GM23338 (cell line): Measurements from ENCODE around the gene AOAH.

Experiments used
- CREB1 ChIP-seq: fragments of 250-450 bp; sonication (Bioruptor Pico); IDR thresholded peaks from 2 replicates; pipeline ENCODE4 v1.5.0; 2020; ENCODE audit warnings: low read depth, mild to moderate bottlenecking, moderate library complexity
- EZH2 ChIP-seq: fragments of 200-600 bp; sonication (generic); IDR thresholded peaks from one replicate; pipeline ENCODE4 v1.8.0; 2017; ENCODE audit warnings: antibody characterized with exemption, mild to moderate bottlenecking, low read depth; ENCODE audit not compliant: unreplicated experiment
- EZH2phosphoT487 ChIP-seq: fragments of 200-600 bp; sonication (generic); IDR thresholded peaks from one replicate; pipeline ENCODE4 v1.8.1; 2018; ENCODE audit warnings: antibody characterized with exemption; ENCODE audit not compliant: unreplicated experiment
- JUNB ChIP-seq: IDR thresholded peaks from one replicate; pipeline ENCODE4 v1.6.1; 2016; ENCODE audit warnings: antibody characterized with exemption; ENCODE audit not compliant: unreplicated experiment
- POLR2AphosphoS5 ChIP-seq: IDR thresholded peaks from 2 replicates; pipeline ENCODE4 v1.6.1; 2016; ENCODE audit warnings: antibody characterized with exemption, low read depth
- ZNF114 ChIP-seq: fragments of 250-450 bp; sonication (Bioruptor Pico); IDR thresholded peaks from 2 replicates; pipeline ENCODE4 v1.5.0; 2020; ENCODE audit warnings: mild to moderate bottlenecking, moderate library complexity
- ZNF331 ChIP-seq: fragments of 250-450 bp; sonication (Bioruptor Pico); IDR thresholded peaks from 2 replicates; pipeline ENCODE4 v1.5.0; 2020; ENCODE audit warnings: low read depth, mild to moderate bottlenecking, moderate library complexity
- TF ChIP-seq, protein P1 (sequence below), 2 experiments: fragments of 200-600 bp in 1 of 2; sonication (generic) in 1 of 2; conservative IDR thresholded peaks; 2 replicates each; pipeline versions ENCODE4 v1.5.1 to v1.6.1; 2016 to 2017; ENCODE audit warnings: antibody characterized with exemption in 2 of 2, low read depth in 2 of 2, mild to moderate bottlenecking in 2 of 2, moderate library complexity in 1 of 2
- TF ChIP-seq, protein P2 (sequence below): IDR thresholded peaks from one replicate; pipeline ENCODE4 v1.6.1; 2018; ENCODE audit warnings: antibody characterized with exemption; ENCODE audit not compliant: unreplicated experiment

DNA sequence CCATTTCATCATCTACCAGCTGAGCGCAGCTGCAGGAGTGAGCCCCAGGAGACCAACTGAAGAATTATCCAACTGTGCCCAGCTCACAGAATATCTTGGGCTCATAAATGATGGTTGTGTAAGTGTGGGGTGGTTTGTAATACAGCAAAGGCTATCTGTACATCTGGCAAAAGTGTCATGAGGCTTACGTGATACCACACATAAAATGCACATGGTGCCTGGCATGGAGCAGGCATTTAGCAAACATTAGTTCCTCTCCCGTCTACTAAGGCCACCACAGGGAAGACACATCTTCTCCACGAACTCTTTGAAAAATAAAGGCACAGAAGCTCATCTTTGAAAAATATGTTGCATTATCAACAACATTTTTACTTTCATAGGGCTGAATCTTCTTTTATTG, 32.3 kb downstream of the AOAH start:
- TF ChIP-seq, protein P1, sequence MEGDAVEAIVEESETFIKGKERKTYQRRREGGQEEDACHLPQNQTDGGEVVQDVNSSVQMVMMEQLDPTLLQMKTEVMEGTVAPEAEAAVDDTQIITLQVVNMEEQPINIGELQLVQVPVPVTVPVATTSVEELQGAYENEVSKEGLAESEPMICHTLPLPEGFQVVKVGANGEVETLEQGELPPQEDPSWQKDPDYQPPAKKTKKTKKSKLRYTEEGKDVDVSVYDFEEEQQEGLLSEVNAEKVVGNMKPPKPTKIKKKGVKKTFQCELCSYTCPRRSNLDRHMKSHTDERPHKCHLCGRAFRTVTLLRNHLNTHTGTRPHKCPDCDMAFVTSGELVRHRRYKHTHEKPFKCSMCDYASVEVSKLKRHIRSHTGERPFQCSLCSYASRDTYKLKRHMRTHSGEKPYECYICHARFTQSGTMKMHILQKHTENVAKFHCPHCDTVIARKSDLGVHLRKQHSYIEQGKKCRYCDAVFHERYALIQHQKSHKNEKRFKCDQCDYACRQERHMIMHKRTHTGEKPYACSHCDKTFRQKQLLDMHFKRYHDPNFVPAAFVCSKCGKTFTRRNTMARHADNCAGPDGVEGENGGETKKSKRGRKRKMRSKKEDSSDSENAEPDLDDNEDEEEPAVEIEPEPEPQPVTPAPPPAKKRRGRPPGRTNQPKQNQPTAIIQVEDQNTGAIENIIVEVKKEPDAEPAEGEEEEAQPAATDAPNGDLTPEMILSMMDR (conservative IDR thresholded peaks at IDR 0.05; ENCODE audit: low read depth in 2 of 2) = no peak
- no peak for TF ChIP-seq EZH2
- TF ChIP-seq CREB1 = no peak
- no peak for TF ChIP-seq EZH2phosphoT487
- no peak for TF ChIP-seq ZNF114
- TF ChIP-seq, protein P2, sequence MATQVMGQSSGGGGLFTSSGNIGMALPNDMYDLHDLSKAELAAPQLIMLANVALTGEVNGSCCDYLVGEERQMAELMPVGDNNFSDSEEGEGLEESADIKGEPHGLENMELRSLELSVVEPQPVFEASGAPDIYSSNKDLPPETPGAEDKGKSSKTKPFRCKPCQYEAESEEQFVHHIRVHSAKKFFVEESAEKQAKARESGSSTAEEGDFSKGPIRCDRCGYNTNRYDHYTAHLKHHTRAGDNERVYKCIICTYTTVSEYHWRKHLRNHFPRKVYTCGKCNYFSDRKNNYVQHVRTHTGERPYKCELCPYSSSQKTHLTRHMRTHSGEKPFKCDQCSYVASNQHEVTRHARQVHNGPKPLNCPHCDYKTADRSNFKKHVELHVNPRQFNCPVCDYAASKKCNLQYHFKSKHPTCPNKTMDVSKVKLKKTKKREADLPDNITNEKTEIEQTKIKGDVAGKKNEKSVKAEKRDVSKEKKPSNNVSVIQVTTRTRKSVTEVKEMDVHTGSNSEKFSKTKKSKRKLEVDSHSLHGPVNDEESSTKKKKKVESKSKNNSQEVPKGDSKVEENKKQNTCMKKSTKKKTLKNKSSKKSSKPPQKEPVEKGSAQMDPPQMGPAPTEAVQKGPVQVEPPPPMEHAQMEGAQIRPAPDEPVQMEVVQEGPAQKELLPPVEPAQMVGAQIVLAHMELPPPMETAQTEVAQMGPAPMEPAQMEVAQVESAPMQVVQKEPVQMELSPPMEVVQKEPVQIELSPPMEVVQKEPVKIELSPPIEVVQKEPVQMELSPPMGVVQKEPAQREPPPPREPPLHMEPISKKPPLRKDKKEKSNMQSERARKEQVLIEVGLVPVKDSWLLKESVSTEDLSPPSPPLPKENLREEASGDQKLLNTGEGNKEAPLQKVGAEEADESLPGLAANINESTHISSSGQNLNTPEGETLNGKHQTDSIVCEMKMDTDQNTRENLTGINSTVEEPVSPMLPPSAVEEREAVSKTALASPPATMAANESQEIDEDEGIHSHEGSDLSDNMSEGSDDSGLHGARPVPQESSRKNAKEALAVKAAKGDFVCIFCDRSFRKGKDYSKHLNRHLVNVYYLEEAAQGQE = no peak
- TF ChIP-seq POLR2AphosphoS5 = no peak
- no peak for TF ChIP-seq ZNF331
- TF ChIP-seq JUNB = no peak
